CD14-positive monocyte (primary cell): ENCODE results near the gene SERPINB8. TPM values are rescaled to one million over a fixed set of nuclear protein-coding genes. Genes with fewer than 3 reads are reported as not detected.

Source experiments
- DNase-seq, 3 donors: peaks; one replicate each; pipeline ENCODE4 v3.0.0-alpha.2; 2011 to 2022
- H2AFZ ChIP-seq: 2 replicates; pipeline ENCODE4 v1.6.0; 2012; ENCODE audit warnings: mild to moderate bottlenecking, low read depth, low read length, inconsistent platforms; ENCODE audit not compliant: insufficient read depth, poor library complexity, severe bottlenecking
- H3K27ac ChIP-seq, 2 donors: 1 replicate in 1 of 2; 2 replicates in 1 of 2; pipeline ENCODE4 v1.5.1; 2012 to 2013; ENCODE audit warnings: low read length in 2 of 2, control low read depth in 1 of 2, inconsistent platforms in 1 of 2, low read depth in 1 of 2, mild to moderate bottlenecking in 1 of 2
- H3K27me3 ChIP-seq, 2 donors: one replicate each; pipeline versions ENCODE4 v1.6.0 to v1.6.1; 2011 to 2013; ENCODE audit warnings: low read length in 2 of 2; ENCODE audit not compliant: control insufficient read depth in 2 of 2, insufficient read depth in 2 of 2
- H3K36me3 ChIP-seq, 2 donors: replicated peaks in 1 of 2; 1 replicate in 1 of 2; 2 replicates in 1 of 2; pipeline versions ENCODE4 v1.5.1 to v1.6.1; 2012 to 2013; ENCODE audit warnings: low read length in 2 of 2, control low read depth in 1 of 2, inconsistent platforms in 1 of 2, mild to moderate bottlenecking in 1 of 2; ENCODE audit not compliant: insufficient read depth in 2 of 2, control insufficient read depth in 1 of 2
- H3K4me1 ChIP-seq, 2 donors: 1 replicate in 1 of 2; 2 replicates in 1 of 2; pipeline versions ENCODE4 v1.5.1 to v1.6.1; 2012 to 2013; ENCODE audit warnings: low read length in 2 of 2, control low read depth in 1 of 2, inconsistent platforms in 1 of 2, mild to moderate bottlenecking in 1 of 2, moderate library complexity in 1 of 2; ENCODE audit not compliant: insufficient read depth in 2 of 2, control insufficient read depth in 1 of 2
- H3K4me2 ChIP-seq: replicated peaks from 2 replicates; pipeline ENCODE3; 2012; ENCODE audit warnings: low read length, moderate library complexity, mild to moderate bottlenecking; ENCODE audit not compliant: poor library complexity, severe bottlenecking; ENCODE audit errors: extremely low read depth
- H3K4me3 ChIP-seq, 3 experiments: fragments of 200-600 bp in 1 of 3; sonication (generic) in 1 of 3; replicated peaks in 1 of 3; 1 replicate in 2 of 3; 2 replicates in 1 of 3; pipeline ENCODE4 v1.5.1; 2011 to 2013; ENCODE audit warnings: low read length in 3 of 3, mild to moderate bottlenecking in 3 of 3, control low read depth in 2 of 3, low read depth in 2 of 3, inconsistent platforms in 1 of 3, moderate library complexity in 1 of 3
- H3K79me2 ChIP-seq: 2 replicates; pipeline ENCODE4 v1.6.0; 2012; ENCODE audit warnings: mild to moderate bottlenecking, control low read depth, inconsistent platforms, low read length, moderate library complexity; ENCODE audit not compliant: insufficient read depth
- H3K9ac ChIP-seq: 2 replicates; pipeline ENCODE4 v1.6.0; 2017; ENCODE audit warnings: low read length, mild to moderate bottlenecking; ENCODE audit not compliant: insufficient read depth, poor library complexity, severe bottlenecking
- H3K9me3 ChIP-seq, 2 donors: replicated peaks in 1 of 2; 1 replicate in 1 of 2; 2 replicates in 1 of 2; pipeline versions ENCODE4 v1.5.1 to v1.6.1; 2012 to 2013; ENCODE audit warnings: low read length in 2 of 2, control low read depth in 1 of 2; ENCODE audit not compliant: control insufficient read depth in 1 of 2, insufficient read depth in 1 of 2
- H4K20me1 ChIP-seq: 2 replicates; pipeline ENCODE4 v1.6.0; 2012; ENCODE audit warnings: mild to moderate bottlenecking, low read length, control low read depth, moderate library complexity; ENCODE audit not compliant: insufficient read depth
- H3K27ac Mint-ChIP-seq, 7 donors: one replicate each; pipeline ENCODE4 v1.8.0; 2020; ENCODE audit warnings: mild to moderate bottlenecking in 7 of 7, mixed read lengths in 7 of 7, moderate library complexity in 6 of 7, inconsistent platforms in 2 of 7
- H3K27me3 Mint-ChIP-seq, 3 donors: one replicate each; pipeline ENCODE4 v1.8.0; 2021 to 2022; ENCODE audit warnings: low read depth in 3 of 3, mild to moderate bottlenecking in 3 of 3, mixed read lengths in 3 of 3, moderate library complexity in 3 of 3, inconsistent platforms in 1 of 3
- H3K36me3 Mint-ChIP-seq, 2 donors: one replicate each; pipeline ENCODE4 v1.8.0; 2020; ENCODE audit warnings: mixed read lengths in 2 of 2, inconsistent platforms in 1 of 2, mild to moderate bottlenecking in 1 of 2
- H3K4me1 Mint-ChIP-seq: one replicate; pipeline ENCODE4 v1.8.0; 2020; ENCODE audit warnings: mild to moderate bottlenecking, mixed read lengths
- H3K4me3 Mint-ChIP-seq, 2 donors: one replicate each; pipeline ENCODE4 v1.8.0; 2020; ENCODE audit warnings: mild to moderate bottlenecking in 2 of 2, mixed read lengths in 2 of 2, moderate library complexity in 1 of 2
- H3K9me3 Mint-ChIP-seq, 7 donors: one replicate each; pipeline ENCODE4 v1.8.0; 2020 to 2022; ENCODE audit warnings: mixed read lengths in 7 of 7, mild to moderate bottlenecking in 6 of 7, moderate library complexity in 6 of 7, inconsistent platforms in 2 of 7
- WGBS: methylation state at CpG from one replicate; pipeline ENCODE4 v1.1.5; 2013; ENCODE audit warnings: missing lambda C conversion rate; ENCODE audit not compliant: insufficient coverage; 5-methylcytosine and 5-hydroxymethylcytosine counted together
- intact Hi-C, 2 donors: fragments of 100-400 bp; cut with micrococcal nuclease; formaldehyde crosslinking; loops; one replicate each; pipeline versions ENCODE4 v1.15.0 to v1.15.1; 2023
- polyA plus RNA-seq, 3 donors: library from polyadenylated mRNA; depleted of rRNA in 1 of 3; unstranded in 2 of 3; stranded (reverse) in 1 of 3; fragments of 300-500 nt in 2 of 3; fragments of >200 nt in 1 of 3; fragmentation: Illumina TruSeq in 2 of 3; gene quantifications; 1 replicate in 2 of 3; 2 replicates in 1 of 3; pipeline ENCODE4 v1.2.3, GENCODE V29; 2012 to 2021
- TF ChIP-seq, protein P1 (sequence below): fragments of 200-600 bp; IDR thresholded peaks from one replicate; pipeline ENCODE4 v1.8.0; 2022; ENCODE audit warnings: antibody characterized with exemption, mild to moderate bottlenecking

The SERPINB8 gene
- polyA plus RNA-seq, 3 donors: 30.3 to 141 (median 115) TPM

DNA sequence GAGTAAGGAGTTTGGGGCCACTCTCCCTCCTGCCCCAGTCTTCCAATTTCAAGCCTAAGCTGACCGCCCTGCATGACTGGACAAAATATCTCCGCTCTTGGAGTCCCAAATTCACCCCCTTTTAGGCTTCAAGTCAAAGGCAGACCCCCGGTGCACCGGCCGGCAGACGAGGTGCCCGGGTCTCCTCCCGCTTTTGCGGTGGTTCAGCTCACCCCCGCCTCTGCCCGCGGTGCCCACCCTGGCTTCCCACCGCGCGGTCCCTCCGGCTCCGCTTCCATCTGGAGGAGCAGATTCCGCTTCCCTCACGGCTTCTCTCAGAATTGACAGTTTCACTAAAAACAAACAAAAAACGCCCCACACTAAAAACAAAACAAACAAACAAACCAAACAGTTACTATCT lies 56.5 kb downstream of the SERPINB8 start:
- DNase-seq: no peak
- no peaks in the 10 kb centered on the region for H3K4me1 ChIP-seq
- no peak overlapping the region for H2AFZ ChIP-seq
- Mint-ChIP-seq H3K4me1 (no peaks in the 10 kb centered on the region), H3K27me3 (peaks cover 0 to 5% (median 2%) of the 10 kb centered on the region in 3 donors), H3K36me3 (no peaks in the 10 kb centered on the region), H3K4me3 (no peak overlapping the region), H3K9me3 (peaks cover 0 to 4% (median 2%) of the 10 kb centered on the region in 7 donors), H3K27ac (peak overlapping the region in 1 of 7 donors; percentile 58)
- H3K9me3 ChIP-seq: no peaks in the 10 kb centered on the region
- no peaks in the 10 kb centered on the region for H3K27me3 ChIP-seq
- no peak overlapping the region for H3K4me2 ChIP-seq
- TF ChIP-seq, protein P1, sequence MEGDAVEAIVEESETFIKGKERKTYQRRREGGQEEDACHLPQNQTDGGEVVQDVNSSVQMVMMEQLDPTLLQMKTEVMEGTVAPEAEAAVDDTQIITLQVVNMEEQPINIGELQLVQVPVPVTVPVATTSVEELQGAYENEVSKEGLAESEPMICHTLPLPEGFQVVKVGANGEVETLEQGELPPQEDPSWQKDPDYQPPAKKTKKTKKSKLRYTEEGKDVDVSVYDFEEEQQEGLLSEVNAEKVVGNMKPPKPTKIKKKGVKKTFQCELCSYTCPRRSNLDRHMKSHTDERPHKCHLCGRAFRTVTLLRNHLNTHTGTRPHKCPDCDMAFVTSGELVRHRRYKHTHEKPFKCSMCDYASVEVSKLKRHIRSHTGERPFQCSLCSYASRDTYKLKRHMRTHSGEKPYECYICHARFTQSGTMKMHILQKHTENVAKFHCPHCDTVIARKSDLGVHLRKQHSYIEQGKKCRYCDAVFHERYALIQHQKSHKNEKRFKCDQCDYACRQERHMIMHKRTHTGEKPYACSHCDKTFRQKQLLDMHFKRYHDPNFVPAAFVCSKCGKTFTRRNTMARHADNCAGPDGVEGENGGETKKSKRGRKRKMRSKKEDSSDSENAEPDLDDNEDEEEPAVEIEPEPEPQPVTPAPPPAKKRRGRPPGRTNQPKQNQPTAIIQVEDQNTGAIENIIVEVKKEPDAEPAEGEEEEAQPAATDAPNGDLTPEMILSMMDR: no peak
- H3K9ac ChIP-seq: no peak overlapping the region
- intact Hi-C loops: no loop called here
- no peaks in the 10 kb centered on the region for H4K20me1 ChIP-seq
- WGBS: 98% methylated on average over 20 of the region's 20 CpGs
- H3K4me3 ChIP-seq: no peak overlapping the region
- H3K79me2 ChIP-seq: no peaks in the 10 kb centered on the region
- no peak overlapping the region for H3K27ac ChIP-seq
- H3K36me3 ChIP-seq: no peaks in the 10 kb centered on the region

DNA sequence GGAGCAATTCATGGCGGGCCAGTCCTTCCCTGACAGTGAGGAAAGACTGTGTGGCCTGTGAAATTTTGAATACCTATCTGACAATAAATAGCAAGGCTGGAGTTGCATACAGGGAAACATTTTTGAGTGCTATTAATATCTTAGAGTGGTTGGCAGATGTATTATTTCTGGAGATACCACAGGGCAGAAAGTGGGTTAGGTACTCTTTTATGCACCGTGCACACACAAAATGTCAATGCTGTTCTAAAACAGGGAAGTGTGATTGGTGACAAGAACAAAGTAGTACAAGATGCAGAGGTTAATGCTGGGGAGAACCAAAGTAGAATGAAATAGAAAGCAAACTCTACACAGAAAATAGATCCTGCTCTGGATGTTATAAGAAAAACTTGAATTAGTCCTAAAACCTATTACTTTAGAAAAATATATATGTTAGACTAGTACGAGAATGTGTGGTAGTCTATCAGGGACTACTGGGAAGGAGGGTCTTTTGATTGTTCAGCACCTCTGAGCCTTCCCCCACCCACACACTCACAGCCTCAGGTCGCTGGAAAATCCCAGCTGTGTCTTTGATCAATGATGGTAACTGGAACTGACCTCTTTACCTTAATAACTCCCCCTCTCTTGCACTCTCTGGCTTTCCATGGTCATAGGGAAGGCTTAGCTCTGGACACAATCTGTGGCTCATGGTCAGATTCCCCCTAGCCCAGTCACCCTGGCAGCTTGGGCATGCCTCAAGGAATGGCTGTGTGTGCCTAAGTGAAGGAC lies 58.2 kb downstream of the SERPINB8 start:
- intact Hi-C loops: no loop called here

More for the DNA sequence above, 58.2 kb downstream of the SERPINB8 start:
- Mint-ChIP-seq H3K36me3 (no peaks in the 10 kb centered on the region), H3K9me3 (peaks cover 0 to 4% (median 2%) of the 10 kb centered on the region in 7 donors), H3K27me3 (peaks cover 0 to 4% (median 2%) of the 10 kb centered on the region in 3 donors), H3K4me3 (no peak overlapping the region), H3K4me1 (no peaks in the 10 kb centered on the region), H3K27ac (no peak overlapping the region)
- TF ChIP-seq, protein P1: no peak
- Histone ChIP-seq H3K4me2 (no peak overlapping the region), H3K4me1 (no peaks in the 10 kb centered on the region), H3K36me3 (no peaks in the 10 kb centered on the region), H3K9ac (no peak overlapping the region), H3K27me3 (no peaks in the 10 kb centered on the region), H3K9me3 (no peaks in the 10 kb centered on the region), H3K4me3 (no peak overlapping the region), H3K27ac (no peak overlapping the region), H2AFZ (no peak overlapping the region), H4K20me1 (no peaks in the 10 kb centered on the region), H3K79me2 (no peaks in the 10 kb centered on the region)
- DNase-seq: no peak
- no CpG with 5 or more reads among the region's 4 CpGs for WGBS
